ENCODE data around the gene OR10A2.

- TF ChIP-seq CTCF (IDR thresholded peaks at IDR 0.05; ENCODE audit: borderline replicate concordance, extremely low read depth, low read length, poor library complexity, severe bottlenecking) (no peak), EZH2 (IDR thresholded peaks at IDR 0.05; ENCODE audit: borderline replicate concordance, low read depth, low read length, severe bottlenecking) (no peak)
These were observed 27.0 kb downstream of the OR10A2 start for GRCh38 chr11:6889835-6890234.
